Ureter (tissue), 1 donor: ENCODE measurements around the gene GRAMD1B. TPM values are rescaled to one million over a fixed set of nuclear protein-coding genes. Genes with fewer than 3 reads are reported as not detected.

Experiments
- DNase-seq: peaks from one replicate; pipeline ENCODE4 v3.0.0-alpha.2; 2020; ENCODE audit warnings: low spot score
- total RNA-seq: library from RNA; stranded (reverse); gene quantifications from one replicate; pipeline ENCODE4 v1.2.4, GENCODE V29; 2023
- donor health status: DM: yes; HTN: yes; CAD: no.

GRAMD1B gene
- total RNA-seq, 1 donor from 2014 or later = 3.5 TPM

DNA sequence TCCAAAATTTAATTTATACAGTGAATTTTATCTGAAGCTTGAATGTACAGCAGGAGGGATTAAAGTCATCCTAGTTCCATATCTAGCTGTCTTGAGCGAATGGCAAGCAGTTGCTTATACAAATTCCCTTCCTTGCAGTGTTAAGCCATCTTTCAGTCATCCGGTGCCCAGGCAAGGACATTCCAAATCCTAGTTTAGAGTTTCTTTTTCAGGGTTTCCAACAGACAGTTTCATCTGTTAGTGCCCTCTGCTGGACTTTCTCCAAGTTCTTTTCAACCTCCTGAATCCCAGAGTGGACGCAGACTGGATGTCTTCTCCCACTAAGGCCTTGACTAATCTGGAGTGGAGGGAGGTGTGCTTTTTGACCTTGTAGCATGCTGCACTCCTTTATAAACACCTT lies 45.4 kb downstream of the GRAMD1B start:
- DNase-seq = no peak

DNA sequence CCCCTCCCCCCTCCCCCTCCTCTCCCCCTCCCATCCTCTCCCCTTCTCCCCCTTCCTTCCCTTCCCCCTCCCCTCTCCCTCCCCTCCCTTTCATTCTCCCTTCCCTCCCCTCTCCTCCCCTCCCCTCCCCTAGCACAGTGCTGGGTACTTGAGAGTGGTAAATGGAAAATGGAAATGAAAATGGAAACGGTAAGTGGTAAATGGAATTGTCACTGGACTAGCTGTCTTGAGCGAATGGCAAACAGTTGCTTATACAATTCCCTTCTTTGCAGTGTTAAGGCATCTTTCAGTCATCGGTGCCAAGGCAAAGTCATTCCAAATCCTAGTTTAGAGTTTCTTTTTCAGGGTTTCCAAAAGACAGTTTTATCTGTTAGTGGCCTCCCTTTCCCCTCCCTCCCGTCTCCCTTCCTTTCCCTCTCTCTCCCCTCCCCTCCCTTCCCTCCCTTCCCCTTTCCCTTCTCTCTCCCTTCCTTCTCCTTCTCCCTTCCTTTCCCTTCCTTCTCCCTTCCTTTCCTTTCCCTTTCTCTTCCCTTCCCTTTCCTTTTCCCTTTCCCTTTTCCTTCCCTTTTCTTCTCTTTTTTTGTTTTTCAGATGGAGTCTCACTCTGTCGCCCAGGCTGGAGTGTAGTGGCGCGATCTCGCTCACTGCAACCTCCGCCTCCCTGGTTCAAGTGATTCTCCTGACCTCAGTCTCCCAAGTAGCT lies 47.3 kb downstream of the GRAMD1B start:
- DNase-seq = no peak

DNA sequence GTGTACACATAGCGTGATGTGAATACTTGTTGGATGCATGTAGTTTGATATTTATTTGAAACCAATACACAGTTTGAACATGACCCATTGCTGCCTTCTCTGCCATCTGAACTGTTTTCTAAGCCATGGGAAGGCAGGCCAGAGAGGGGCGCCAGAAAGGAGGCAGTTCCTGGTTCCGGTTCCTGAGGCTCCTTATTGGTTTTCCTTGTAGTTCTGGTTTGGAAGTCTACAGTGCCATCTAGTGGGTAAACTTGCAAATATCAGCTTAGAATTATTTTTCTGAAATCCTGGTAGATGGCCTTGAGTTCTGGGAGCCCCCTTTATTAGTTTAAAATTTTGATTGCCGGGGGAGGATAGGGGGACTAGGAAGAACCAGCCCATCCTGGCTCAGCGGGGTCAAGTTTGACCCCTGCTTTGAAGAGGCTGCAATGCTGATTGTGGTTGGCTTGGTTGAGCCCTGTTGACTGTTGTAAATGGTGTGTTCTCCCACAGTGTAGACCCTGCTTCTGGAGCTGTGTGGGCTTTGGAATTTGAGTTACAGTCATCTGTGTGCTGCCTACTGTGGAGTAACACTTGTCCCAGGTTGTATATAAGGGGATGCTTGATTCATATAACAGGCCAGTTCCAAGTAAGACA lies 48.4 kb downstream of the GRAMD1B start:
- DNase-seq = peak; percentile 60

DNA sequence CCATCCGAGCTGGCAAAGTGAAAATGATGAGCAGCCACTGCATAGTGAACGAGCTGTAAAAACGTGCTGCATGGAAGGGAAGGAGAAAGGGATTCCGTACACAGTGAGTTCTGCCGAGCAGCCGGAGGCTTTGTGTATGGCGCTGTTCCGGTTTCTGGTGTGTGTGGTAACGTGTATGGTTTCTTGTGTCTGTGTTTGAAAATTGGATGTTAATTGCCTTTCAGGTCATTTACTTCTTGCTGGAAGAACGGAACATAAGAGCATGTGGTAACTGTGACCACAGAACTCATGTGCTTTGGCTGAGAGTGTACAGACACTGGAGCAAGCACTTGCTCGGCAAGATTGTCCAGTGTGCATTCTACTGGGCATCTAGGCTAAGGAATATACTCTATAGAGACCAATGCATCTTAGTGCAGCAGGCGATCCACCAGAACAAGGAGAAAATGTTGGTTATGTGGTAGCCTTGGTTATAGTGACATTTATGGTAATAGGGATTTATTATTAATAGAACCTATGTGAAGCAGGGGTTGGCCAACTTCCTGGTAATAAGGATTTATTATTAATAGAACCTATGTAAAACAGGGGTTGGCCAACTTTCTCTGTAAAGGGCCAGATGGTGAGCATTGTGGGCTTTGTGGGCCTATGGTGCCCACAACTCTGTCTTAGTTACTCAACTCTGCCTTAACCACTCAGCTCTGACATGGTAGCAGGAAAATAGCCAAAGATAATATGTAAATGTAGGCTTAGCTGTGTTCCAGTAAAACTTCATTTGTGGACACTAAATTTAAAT lies 49.2 kb downstream of the GRAMD1B start:
- no peak for DNase-seq

DNA sequence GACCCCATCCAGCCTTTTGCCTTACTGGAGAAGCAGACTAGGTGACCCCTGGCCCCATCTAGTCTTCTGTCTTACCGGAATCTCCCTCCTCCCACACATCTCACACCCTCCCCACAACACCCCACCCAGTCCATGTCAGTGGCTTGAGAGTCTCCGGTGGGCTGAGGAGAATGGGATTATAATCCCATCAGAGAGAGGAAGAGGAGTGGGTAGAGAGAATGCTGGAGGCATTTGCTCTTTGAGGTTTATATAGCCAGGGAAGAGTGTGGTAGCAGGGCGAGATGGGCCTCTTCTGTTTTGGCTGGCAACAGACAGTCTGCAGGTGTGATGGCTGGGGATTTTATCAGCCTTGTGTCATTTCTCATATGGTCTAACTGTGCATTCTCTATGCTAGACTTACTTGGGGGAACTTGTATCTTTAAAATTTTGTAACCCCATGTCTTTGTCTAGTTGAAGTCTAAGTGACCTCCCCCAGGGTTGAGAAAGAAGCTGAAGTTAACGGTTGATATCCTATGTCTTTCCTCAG lies 50.3 kb downstream of the GRAMD1B start:
- DNase-seq = no peak

DNA sequence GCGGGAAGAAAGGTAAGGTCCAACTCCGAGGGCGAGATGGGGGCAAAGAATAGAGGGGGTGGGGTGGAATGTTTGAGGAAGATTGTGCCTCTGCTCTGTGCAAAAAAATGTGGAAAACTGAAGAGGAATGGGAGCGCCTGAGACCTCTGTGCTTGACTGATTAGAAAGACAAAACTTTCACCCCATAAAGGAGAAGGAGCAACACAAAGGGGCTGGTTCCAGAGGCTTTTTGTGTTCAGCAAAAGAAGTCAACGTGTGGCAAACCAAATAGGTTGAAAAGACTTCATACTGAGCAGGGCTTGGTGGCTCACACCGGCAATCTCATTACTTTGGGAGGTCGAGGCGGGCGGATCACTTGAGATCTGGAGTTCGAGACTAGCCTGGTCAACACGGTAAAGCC lies 50.8 kb downstream of the GRAMD1B start:
- DNase-seq = no peak

DNA sequence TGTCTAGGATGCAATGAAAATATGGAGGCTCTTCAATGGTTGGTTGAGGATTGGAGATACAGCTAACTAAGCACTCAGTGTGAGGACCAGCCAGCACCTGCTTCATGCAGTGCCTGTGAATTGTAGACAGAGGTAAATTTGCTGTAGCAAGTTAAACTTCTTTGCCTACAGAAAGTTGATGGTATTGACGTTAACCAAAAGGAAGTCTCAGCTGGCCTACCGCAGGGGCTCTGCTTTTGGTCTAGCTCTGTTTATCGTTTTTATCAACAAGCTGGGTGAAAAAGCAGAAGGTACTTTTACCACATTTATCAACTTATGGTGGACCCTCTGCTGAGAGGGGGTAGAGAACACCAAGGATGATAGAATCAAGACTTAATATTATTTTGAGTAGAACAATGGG lies 51.6 kb downstream of the GRAMD1B start:
- no peak for DNase-seq

DNA sequence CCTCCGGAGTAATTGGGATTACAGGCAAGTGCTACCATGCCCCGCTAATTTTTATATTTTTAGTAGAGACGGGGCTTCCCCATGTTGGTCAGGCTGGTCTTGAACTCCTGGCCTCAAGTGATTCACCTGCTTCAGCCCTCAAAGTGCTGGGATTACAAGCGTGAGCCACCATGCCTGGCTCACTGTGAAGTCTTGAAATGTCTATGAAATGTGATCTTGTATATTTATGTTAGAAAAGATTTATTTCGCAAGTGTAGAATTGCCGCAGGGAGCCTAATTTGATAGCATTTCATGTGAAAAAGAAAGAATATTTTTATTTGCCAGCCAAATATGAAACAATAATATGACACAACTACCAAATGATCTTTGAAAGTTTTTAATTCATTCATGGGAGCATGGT lies 52.1 kb downstream of the GRAMD1B start:
- DNase-seq = no peak

DNA sequence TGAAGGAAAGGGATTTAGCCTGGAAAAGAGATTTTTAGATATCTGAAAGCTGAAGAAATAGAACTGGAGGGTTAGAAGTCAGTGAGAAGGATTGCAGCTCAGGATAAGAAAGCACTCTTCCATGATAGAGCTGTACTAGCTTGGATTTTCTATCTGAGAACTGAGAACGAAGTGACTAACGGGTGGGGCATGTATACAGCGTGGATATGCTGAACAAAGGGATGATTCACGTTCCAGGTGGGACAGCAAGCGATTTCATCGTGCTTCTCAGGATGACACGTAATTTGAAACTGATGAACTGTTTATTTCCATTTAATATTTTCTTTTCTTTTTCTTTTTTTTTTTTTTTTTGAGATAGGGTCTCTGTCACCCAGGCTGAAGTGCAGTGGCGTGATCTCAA lies 53.0 kb downstream of the GRAMD1B start:
- DNase-seq = no peak

DNA sequence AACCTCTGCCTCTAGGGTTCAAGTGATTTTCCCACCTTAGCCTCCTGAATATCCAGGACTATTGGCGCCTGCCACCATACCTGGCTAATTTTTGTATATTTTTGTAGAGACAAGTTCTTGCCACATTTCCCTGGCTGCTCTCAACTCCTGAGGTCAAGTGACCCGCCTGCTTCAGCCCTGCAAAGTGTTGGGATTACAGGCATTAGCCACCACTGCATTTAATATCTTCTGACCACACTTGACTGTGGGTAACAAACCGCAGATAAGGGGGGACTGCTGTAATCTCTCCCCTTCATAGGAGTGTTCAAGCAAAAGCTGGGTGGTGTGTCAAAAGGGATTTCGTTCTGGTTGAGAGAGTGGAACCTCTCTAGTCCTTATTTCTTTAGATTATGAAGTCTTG lies 53.4 kb downstream of the GRAMD1B start:
- no peak for DNase-seq

DNA sequence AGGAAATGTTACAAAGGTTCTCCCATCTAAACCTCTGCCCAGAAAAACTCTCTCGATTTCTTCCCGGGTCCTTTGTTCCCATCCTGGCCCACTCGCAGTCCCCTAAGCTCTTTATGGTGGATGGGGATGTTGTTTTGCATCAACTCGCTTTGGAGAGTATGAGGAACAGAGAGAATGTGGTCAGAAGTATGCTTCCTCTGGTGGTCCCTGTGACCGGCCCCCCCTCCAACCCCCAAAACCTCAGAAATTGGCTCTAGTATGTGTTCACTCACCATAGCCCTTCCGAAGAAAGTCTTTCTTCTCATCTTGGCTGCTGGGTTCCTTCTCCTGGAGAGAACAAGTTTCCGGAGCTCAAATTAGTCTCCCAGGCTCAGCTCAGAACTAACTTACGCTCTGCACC lies 54.4 kb downstream of the GRAMD1B start:
- DNase-seq = no peak

DNA sequence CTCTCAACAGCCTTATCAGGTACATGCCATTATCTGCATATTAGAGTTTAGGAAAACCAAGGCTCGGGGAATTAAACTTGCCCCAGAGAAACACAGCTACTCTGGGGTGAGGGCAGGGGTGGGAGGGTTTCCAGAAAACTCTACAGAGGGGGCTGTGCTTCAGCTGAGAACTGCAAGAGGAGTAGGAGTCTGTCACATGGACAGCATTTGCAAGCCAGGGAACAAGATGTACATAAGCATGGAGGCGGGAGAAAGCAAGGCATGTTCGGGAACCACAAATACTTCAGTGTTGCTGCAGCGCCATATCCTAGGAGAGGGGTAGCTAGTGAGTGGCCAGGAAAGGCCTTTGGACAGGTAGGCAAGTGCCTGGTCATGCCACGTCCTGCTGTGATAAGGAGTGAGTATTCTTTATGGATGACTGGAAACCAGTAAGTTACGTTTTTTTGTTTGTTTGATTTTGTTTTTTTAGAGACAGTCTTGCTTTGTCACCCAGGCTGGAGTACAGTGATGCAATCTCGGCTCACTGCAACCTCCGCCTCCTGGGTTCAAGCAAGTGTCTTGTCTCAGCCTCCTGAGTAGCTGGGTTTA lies 57.2 kb downstream of the GRAMD1B start:
- no peak for DNase-seq

DNA sequence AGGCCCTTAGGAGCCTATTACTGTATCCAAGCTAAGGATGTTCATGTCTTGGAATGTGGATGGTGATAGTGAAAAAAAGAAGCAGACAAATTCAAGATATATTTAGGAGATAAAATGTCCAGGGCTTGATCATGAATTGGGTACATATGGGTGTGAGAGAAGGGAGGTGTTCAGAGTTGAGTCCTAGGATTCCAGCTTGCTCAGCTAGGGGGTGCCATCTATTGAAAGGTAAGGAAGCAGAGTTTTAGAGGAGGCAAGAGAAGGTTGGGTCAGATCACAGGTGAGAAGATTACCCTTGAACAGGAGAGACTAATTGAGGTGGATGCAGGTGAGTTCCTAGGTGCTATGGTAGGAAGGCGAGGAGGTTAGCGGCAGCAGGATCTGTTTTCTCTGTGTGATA lies 60.5 kb downstream of the GRAMD1B start:
- no peak for DNase-seq

DNA sequence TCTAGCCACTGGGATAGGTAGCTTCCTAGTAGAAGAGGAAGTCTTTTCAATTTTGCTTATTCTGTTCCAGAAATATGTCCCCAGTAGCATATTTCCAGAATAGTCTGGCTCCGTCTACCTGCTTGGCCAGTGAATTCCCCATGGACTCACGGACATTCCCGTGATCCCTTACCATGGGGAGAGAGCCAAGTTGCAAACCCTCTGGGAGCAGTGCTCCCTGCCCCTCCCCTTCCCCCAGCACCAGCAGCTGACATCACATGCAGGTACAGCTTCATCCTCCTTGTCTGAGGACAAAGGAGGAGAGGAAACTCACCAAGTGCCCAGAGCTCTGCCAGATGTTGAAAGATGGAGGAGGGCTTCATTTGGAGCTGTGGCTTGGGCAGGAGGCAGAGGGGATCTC lies 61.2 kb downstream of the GRAMD1B start:
- DNase-seq = no peak

DNA sequence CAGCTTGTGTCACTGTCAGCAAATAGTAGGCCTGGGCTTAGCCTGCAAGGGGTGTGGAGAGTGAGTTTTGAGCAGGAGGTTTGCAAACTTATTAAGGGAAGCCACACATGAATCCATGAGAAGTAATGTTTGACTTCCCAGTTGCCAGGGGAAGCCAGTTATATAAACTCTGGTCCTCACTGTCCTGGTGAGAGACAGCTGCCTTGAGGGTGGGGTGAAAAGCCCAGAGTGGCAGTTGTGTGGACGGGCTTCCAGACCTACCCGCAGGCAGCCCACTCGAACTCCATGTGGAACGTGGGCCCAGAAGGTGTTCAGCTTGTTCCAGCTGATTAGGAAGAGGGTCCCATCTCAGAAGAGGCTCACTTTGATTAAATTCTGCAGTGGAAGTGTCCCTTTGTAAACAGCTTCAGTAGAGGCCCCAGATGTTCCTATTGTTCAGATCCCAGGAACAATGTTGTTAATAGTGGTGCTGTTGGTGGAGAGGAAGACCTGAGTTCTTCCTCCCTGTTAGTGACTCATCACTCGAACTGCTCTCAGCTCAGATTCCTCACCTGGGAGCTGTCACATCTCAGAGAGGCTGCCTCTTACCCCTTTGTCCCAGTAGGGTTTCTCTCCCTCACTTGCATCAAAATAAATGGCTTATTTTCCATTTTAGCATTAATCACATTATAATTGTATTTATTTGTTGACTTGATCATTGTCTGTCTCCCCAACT lies 63.4 kb downstream of the GRAMD1B start:
- DNase-seq = no peak

DNA sequence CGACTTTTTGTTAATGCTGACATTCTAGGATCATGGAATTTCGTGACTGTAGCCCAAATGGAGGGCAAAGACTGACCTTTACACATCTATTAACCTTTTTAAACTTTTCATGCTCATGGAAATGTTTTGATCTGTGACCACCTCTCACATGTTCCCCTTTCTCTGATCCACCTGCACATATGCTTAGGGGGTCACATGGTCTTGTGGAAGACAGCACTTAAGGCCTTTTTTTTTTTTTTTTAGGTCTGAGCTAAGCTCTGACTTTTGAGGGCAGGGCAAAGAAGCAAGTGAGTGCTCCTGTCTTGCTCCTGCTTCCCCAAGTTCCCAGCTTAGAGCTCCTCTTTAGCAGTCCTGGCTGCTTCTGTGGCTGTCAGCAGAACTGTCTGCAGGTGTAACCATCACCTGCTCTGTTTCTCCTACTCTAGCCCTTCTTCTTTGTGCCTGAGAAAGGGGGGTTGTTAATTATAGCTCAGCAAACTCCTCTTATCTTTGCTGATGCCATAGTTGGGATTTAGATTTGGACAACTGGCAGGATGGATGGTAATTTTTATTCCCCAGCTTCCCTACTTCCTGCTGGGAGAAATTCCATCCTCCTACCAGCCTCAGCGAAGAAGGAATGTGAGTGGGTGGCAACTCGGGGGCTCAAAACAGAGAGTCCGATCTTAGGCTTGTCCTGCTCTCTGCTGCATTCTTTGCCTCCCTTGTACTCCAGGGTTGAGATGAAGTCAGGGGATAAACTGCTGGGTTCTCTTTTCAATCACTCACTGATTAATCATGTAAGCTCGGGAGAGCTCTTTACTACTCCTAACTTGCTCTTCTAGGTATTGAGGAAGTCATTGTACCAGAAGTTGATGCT lies 64.4 kb downstream of the GRAMD1B start:
- no peak for DNase-seq

DNA sequence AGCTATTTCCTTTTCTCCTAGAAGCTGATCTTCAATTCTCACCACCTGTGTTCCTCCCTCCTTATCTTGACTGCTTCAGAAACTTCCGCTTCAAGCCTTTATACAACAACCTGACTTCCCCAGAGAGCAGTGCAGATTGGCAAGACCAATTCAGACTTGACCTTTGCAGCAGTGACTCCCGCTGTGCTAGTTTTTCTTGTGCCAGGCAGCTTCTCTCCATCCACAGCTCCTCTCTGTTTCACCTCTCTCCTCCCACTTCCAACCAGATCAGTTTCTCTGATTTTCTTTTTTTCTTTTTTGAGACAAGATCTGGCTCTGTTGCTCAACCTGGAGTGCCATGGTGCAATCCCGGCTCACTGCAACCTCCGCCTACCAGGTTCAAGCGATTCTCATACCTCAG lies 74.3 kb downstream of the GRAMD1B start:
- DNase-seq = no peak

DNA sequence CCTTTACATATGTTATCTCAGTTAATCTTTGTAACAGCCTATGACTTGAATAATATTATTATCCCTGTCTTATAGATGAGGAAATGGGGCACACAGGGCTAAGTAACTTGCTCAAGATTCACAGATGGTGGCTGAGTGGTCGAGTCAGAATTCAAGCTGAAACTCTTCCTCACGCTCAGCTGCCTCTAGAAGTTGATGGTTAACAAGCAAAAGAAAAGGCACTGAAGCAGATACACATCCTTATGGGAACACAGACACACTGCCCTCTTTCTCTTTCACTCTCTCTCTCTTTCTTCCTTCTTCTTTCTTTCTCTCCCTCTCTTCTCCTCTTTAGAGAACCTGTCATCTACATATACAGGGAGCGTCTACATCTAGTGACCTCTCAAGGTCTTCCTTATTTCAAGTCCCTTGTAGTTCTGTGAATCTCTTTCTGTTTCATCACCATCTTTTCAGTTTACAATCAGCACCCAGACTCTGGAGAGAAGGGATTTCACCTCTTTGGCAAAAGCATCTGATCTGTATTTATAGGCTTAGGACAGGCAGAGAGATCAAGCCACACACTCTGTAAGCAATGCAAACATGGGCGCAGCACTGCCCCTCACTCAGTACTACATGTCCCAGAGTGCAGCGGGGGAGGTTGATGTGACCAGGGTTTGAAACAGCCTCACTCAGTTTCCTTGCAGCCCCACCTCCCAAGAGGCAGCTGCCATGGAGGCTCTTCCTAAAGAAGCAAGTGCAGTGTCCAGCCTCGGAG lies 75.7 kb downstream of the GRAMD1B start:
- no peak for DNase-seq

DNA sequence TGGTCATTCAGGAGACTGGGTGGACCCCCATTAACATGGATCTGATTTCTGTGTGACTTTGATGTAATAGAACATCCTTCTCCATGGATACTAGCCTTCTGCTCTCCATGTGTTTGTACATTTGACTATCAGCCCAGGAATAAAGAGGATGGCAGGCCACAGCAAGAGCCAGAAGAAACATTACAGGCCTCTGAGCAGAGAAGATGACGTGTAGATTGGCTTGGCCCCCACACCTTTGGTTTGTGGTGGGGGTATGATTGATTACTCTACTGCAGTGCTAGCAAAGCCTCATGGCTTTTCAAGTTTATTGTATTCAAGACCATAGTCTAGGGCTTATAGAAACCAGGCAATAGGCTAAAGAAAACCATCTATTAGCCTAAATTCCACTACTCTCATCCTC lies 77.0 kb downstream of the GRAMD1B start:
- no peak for DNase-seq
